Daoy (cell line): ENCODE measurements around the gene ABHD12B. TPM values are rescaled to one million over a fixed set of nuclear protein-coding genes. Genes with fewer than 3 reads are reported as not detected.
"Not testable (repeated sequence)": the region's sequence is repeated elsewhere in the genome, so short reads cannot be mapped to it uniquely, and the experiment has no call there.

Experiments used
- DNase-seq: peaks from one replicate; pipeline ENCODE4 v3.0.0-alpha.2; 2015; ENCODE audit warnings: low read depth
- total RNA-seq: library from RNA; depleted of rRNA; stranded (reverse); fragments of >200 nt; shearing (Covaris generic); gene quantifications from 2 replicates; pipeline ENCODE4 v1.2.3, GENCODE V29; 2014; rRNA removed

Gene ABHD12B
- total RNA-seq, 1 experiment from 2014 or later, result not detected

DNA sequence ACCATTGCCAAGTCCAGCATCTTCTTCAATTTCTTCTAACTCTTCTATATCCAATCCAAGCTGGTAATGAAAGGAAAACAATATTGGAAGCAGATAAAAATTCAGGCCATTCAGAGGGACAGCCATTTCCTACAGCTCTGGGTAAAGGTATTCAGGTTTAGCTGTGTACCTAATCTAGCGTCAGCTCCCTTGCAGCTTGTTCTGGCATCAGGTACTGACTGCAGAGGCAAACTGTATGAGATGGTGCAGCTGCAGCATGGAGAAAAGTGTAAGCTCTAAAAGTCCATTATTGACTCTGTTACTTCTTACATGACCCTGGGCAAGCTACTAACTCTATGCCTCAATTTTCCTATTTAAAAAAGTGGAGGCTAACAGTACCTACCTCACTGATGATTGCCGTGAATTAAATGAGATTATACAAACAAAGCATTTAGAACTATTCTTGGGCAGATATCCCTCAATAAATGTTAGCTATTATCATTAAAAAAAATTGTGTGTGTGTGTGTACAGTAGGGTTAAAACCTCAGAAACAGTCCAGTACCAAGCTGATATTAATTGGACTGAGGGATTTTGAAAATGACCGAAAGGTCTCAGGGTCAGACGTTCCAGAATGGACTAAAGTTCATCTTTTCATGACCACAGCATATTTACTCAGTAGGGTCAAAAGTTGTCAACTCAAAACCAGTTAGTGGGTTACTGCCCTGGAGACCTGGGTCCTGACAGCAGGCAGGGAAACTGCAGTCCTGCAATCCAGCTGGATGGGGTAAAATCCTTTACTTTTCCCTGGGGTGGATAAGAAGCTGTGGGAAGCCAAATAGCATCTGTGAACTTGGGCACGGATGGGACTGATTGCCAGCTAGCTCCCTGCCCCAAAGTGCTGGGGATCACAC lies 63.5 kb downstream of the ABHD12B start:
- no peak for DNase-seq

- DNase-seq, result no peak
Observed at GRCh38 chr14:50936016-50936340, 64.1 kb downstream of the ABHD12B start.

- no peak for DNase-seq
Observed at GRCh38 chr14:50936882-50937281, 65.0 kb downstream of the ABHD12B start.

DNA sequence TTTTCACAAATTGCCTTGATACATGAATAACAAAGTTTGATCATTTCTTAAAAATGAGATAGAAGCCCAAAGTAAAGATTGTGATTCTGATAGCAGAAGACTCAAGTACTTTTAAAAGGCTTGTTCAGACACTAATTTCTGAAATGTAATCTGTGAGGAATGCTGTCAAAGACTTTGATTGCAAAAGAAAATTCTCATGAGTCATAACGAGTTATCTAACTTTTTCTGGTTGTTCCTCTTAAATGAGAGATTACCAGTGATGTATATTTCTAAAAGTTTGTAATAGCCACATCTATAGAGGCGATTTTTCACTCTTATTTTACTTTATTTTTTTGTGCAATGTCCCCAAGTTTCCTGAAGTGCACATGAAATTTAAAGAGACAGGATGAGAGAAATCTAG lies 65.5 kb downstream of the ABHD12B start:
- DNase-seq, result no peak

GRCh38 chr14:50937800-50938199 lies 65.9 kb downstream of the ABHD12B start:
- DNase-seq, result no peak

- DNase-seq, result peak; percentile 44
Observed at GRCh38 chr14:50941151-50941550, 69.3 kb downstream of the ABHD12B start.

GRCh38 chr14:50941638-50942037 lies 69.8 kb downstream of the ABHD12B start:
- not testable (repeated sequence) for DNase-seq

DNA sequence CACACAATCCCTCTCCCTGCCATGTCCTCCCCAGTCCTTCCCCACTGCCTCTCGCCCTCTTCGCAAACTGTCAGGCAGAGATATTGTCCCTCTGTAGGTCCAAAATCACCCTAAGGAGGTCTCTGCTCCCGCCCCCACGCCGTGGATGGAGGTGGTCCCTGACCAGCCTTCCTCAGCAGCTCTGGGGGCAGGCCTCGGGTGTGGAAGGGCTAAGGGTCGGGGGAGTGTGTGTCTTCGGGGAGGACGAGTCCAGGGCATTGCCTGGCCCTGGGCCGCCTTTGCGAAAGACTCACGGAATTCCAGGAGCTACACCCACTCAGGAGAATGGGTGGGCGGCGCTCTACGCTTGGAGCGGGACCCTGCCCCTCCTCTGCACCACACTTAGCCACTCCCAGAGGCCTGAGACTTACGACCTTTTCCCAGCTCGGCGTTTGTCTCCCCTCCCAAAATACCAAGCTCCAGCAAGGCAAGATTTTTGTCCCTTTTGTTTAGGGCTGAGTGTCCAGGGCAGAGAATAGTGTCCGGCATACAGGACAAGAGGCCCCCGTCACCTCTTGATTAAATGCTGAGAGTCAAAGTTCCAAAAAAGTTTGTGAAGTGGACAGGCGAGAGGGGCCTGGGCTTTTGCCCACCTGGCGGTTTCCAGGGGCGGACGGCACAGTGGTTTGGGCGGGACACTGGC lies 71.5 kb downstream of the ABHD12B start:
- peak; percentile 41 for DNase-seq

GRCh38 chr14:50943943-50944646 lies 72.2 kb downstream of the ABHD12B start, which contains the start of gene PYGL:
Gene PYGL (minus strand): TSS chr14:50944483. CDS start chr14:50944403, 80 bp downstream.
- DNase-seq, result peak; percentile 87

DNA sequence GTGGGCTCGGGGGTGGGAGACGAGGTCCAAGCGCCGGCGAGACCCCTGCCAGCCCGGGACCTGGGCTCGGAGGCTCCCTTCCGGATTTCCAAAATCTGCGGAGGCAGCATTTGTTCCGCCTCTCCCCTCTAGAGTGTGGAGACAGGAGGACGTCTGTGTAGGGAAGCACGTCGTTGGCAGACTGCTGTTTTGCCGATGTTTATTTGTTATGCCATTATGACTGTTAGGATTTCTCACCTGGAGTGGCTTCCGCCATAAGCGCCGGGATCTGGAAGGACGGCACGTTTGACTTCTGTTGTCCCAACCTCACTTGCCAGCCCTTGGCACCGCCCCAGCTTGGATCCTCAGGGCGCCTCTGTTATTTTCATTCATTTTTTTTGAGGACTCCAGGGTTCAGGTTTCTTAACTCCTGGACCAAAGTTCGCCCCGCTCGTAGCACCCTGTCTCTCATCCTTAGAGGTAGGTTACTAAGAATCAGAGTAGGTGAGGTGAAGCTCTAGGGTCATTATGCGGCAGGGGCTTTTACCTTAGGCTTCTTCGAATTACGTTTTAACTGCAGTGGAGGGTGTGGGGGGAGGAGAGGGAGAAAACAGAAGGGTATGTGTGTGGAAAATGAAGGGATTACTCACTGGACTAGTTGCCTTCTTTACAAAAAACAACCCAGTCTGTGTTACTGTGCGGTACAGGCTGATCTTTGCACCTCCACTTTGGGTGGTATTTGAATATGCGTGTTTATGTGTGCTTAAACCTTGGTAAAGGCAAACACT lies 73.0 kb downstream of the ABHD12B start:
- peak; percentile 68 for DNase-seq

- no peak for DNase-seq
Observed at GRCh38 chr14:50946234-50946935, 74.5 kb downstream of the ABHD12B start.

- DNase-seq, result peak; percentile 30
Observed at GRCh38 chr14:50947446-50947845, 75.6 kb downstream of the ABHD12B start.

DNA sequence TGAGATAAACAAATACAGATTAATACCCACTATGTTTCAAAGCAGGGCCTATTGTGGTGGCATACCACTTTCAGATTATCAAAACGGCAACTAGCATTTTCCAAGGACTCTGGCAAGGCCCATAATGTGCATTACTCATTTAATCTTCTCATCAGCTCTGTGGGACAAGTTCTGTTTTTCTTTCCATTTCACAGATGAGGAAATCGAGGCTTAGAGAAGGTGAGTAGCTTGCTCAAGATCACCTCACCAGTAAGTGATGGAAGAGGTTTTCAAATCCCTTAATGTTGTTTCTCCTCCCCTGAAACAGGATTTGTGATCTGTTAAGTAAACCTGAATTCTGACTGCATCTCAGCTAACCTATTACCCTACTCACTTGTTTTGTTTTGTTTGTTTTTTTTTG lies 76.4 kb downstream of the ABHD12B start:
- no peak for DNase-seq

DNA sequence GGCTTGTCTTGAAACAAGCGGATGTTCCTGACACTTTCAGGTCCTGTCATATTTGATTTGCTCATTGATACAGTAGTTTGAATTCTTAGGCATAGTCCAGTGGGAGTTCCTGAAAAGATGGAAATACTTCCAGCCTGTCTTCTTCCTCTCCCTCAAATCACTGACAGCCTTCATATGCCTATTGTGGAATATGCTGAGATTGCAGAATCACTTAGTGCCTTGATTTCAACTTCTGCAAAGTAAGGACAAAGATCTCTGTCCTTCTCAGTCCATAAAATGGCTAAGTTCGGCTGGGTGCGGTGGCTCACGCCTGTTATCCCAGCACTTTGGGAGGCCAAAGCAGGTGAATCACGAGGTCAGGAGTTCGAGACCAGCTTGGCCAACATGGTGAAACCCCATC lies 79.2 kb downstream of the ABHD12B start:
- no peak for DNase-seq

DNA sequence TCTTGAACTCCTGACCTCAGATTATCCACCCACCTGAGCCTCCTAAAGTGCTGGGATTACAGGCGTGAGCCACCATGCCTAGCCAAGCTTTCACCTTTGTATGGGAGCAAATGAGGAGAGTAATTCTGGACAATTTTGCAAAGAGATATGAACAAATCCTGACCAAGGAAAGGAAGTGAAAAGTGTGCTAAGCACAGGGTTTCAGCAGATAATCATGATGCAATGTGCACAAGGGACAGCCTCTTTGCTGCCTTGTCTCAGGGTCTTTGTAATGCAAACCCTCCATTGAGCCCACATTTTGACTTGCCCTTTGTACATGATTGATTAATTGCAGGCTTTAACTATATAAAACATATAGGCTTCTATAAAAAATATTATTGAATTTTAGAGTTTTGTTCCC lies 81.6 kb downstream of the ABHD12B start:
- no peak for DNase-seq

Other genes with a start within 250 kb of the ABHD12B start
- 28.6 and 36.5 TPM in 2 replicates for gene SAV1, start 203.7 kb upstream of the ABHD12B start, total RNA-seq
- 44.9 and 51.2 TPM in 2 replicates for gene NIN, start 40.9 kb upstream of the ABHD12B start, total RNA-seq
- 38.7 and 56.2 TPM in 2 replicates for gene PYGL, start 72.4 kb downstream of the ABHD12B start, total RNA-seq
- 2.8 and 3.1 TPM in 2 replicates for gene TRIM9, start 223.1 kb downstream of the ABHD12B start, total RNA-seq